T-helper 2 cell (primary cell): ENCODE measurements around the gene CEP85.

ENCODE experiments used
- DNase-seq, 5 experiments: peaks; one replicate each; pipeline versions ENCODE4 v3.0.0 to v3.0.0-alpha.2; 2012 to 2022
- total RNA-seq, 2 donors: gene quantifications; one replicate each; lab custom pipeline; 2026; lab: John Stamatoyannopoulos, UW

Gene CEP85
- total RNA-seq: 33.7 to 38.7 reads per million in 2 donors

DNA sequence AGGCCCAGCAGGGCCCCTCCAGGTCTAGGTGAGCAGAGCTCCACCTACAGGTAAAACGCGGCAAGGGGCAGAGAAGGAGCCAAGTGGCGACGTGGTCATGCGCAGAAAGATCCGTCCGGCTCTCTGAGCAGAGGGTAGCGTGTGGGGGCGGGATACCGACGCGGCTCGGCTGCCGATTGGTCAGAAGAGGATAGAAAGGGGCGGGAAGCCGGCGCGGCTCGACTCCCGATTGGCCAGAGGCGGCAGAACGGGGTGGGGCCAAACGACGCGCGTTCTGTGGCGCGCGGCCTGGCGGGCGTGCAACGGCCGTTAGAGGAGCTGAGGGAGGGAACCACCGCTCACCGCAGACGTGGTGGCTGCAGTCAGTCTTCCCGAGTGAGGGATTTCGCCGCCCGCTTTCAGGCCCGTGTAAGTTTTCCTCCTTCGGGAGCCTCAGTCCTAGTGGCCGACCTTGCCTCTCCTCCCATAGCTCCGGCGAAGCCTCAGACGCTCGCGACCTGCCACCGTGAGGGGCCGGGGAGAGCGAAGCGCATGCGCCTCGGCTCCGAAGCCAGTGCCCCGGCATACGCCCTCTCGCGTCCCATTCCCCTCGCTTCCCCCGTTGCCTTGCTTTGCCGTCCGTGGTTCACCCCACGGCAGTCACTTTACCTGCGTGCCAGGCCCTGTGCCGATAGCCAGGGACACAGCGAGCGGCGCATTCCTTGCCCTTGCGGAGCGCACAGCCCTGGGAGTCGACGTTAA lies at the start of gene CEP85:
Gene CEP85, plus strand, starts transcription at position 298 of the 741 bp plus-strand sequence. CDS start 5,584 bp downstream, outside the sequence.
- DNase-seq: peak; percentile 94 to 98 (median 97)

GRCh38 chr1:26184883-26185282 lies 49.1 kb upstream of the CEP85 start:
- no peak for DNase-seq

GRCh38 chr1:26187882-26188281 lies 46.1 kb upstream of the CEP85 start:
- no peak for DNase-seq

GRCh38 chr1:26188477-26188876 lies 45.5 kb upstream of the CEP85 start:
- DNase-seq: no peak

DNA sequence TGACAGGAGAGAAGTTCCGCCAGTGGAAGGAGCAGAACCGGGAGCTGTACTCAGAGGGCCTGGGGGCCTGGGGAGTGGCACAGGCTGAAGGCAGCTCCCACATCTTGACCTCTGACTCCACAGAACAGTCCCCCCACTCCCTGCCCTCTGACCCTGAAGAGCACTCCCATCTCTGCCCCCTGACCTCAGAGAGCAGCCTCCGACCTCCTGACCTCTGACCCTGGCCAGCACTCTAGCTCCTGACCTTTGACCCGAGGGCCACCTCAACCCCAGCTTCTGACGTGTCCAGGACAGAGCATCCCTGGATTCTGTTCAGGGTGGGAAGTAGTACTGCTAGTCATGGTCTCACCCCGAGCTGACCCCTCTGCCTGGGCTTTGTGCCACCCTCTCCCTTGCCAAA lies 44.7 kb upstream of the CEP85 start:
- DNase-seq: no peak

DNA sequence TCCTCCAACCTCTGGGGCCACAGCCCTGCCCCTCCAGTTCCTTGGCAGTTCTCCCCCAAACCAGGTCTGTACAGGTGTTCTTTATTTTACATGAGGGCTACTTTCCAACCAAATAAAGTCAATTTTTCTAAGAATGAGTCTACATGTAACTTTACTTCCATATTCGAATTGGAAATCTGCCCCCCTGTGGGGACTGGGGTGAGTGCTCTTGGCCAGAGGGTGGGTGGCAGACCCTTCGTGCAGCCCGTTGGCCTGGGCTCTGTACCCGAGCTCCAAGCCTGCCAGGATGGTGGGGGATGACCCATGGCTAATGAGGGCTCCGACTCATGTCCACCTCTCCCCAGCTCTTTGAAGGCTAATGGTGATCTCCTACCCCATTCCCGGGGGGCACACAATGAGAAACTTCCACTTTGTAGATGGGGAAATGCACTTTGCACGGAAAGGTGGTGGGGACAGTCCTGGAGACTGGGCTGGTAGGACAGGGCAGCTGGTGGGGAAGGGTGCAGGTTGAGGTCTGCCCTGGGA lies 44.2 kb upstream of the CEP85 start:
- no peak for DNase-seq

- DNase-seq: peak in 1 of 5 experiments; percentile 18
These were observed 43.5 kb upstream of the CEP85 start, which contains the start of gene CATSPER4 for GRCh38 chr1:26190373-26190987. TSS of gene CATSPER4 (plus strand) at chr1:26190602. CDS start at chr1:26190628, 26 bp downstream.

DNA sequence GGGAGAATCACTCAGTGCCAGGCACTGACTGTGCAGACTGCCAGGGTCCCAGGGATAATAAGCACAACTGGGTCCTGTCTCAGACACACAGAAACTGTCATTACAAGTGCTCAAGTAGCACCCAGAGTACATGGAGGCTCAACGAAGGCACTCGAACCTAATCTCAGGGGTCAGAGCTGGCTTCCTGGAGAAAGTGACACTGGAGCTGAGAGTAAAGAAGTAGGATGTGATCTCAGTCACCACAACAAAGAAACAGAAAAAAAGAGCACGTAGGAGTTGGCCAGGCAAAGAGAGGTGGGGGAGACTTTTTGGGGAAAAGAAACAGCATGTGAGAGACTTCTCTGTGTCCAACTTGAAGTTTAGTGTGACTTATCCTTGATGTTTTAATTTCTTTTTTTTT lies 42.3 kb upstream of the CEP85 start:
- DNase-seq: peak in 1 of 5 experiments; percentile 22

- DNase-seq: no peak
These were observed 38.2 kb upstream of the CEP85 start for GRCh38 chr1:26195805-26196204.

DNA sequence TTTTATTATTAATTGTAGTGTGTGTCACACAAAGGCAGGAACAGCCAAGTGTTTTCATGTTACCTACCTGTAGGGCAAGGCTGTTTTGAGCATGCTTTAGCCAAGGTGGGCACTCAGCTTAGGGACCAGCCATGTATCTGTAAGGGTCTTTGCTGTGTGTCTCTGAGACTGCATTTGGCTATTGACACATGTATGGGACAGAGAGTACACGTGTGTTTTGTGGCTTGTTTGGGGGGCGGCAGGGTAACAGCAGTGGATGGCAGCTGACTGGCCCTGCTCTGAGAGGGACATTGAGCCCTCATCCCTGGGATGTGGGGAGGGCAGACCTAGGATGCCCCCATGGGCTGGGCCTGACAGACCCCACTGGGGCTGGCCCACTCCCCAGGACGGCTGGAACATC lies 36.7 kb upstream of the CEP85 start:
- DNase-seq: no peak

DNA sequence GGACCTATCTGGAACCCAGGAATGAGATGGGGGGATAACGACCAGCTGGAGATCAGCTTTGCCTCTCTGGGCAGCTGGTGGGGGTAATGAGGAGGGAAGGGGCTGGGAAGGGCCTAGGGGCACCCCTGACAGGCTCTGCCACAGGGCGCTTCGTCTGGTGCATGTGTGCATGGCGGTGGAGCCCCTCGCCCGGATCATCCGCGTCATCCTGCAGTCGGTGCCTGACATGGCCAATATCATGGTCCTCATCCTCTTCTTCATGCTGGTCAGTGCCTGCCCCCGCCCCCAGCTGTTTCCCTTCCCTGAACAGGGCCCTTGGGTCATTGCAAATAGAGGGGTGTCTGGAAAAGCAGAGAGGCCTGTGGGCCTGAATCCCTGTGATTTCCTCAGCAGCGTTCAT lies 36.2 kb upstream of the CEP85 start:
- DNase-seq: no peak

DNA sequence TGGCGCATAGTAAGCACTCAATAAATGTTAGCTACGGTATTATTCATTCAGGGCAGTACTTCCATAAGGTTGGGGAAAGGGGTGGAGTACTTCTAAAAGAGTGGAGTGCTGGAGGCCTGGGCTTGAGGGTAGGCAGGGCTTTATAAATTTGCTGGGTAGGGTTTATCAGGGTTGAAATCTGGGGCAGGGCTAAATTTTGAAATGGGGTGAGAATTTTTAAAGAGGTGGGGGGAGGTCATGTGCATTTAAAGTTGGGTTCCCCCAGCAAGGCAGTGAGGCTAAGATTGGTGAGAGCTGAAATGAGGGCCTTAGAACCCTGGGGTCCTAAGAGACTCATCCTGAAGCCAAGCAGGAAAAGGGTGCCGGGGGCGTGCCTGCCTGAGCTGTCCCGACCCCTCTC lies 33.6 kb upstream of the CEP85 start:
- no peak for DNase-seq

- no peak for DNase-seq
These were observed 30.2 kb upstream of the CEP85 start for GRCh38 chr1:26203642-26204318.

- DNase-seq: no peak
These were observed 23.7 kb upstream of the CEP85 start for GRCh38 chr1:26210147-26210870.

DNA sequence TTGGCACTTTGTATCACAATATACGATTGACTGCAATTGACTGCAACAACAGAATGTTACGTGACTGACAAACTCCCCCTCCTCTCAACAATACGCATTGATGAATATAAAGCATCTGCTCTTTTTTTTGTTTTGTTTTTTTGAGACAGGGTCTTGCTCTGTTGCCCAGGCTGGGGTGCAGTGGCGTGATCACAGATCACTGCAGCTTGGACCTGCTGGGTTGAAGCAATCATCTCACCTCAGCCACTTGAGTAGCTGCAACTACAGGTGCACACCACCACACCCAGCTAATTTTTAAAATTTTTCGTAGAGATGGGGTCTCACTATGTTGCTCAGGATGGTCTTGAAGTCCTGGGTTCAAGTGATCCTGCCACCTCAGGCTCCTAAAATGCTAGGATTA lies 21.3 kb upstream of the CEP85 start:
- no peak for DNase-seq

DNA sequence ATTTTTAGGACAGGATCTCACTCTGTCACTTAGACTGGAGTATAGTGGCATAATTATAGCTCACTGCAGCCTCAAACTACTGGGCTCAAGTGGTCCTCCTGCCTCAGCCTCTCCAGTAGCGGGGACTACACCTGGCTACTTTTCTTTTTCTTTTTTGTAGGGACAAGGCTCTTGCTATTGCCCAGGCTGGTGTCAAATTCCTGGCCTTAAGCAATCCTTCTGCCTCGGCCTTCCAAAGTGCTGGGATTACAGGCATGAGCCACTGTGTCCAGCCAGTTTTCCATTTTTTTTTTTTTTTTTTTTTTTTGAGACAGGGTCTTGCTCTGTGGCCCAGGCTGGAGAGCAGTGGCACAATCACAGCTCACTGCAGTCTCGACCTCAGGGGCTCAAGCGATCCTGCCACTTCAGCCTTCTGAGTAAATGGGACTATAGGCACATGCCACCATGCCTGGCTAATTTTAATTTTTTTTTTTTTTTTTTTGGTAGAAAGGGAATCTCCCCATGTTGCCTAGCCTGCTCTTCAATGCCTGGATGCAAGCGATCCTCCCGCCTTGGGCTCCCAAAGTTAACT lies 20.6 kb upstream of the CEP85 start:
- DNase-seq: no peak

- no peak for DNase-seq
These were observed 18.8 kb upstream of the CEP85 start for GRCh38 chr1:26215246-26215645.

- no peak for DNase-seq
These were observed 15.0 kb upstream of the CEP85 start for GRCh38 chr1:26218906-26219494.

GRCh38 chr1:26220199-26220912 lies 13.6 kb upstream of the CEP85 start:
- DNase-seq: no peak

DNA sequence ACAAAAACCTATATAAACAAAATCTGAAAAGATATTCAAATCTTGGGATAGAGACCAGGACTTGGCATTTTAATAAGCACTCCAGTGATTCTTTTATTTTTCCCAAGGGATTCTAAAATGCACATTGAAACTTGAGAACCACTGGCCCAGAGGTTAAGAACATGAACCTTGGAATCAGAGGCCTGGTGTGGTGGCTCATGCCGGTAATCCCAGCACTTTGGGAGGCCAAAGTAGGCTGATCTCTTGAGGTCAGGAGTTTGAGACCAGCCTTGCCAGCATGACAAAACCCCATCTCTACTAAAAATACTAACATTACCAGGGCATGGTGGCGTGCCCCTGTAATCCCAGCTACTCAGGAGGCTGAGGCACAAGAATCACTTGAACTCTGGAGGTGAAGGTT lies 12.9 kb upstream of the CEP85 start:
- DNase-seq: no peak

DNA sequence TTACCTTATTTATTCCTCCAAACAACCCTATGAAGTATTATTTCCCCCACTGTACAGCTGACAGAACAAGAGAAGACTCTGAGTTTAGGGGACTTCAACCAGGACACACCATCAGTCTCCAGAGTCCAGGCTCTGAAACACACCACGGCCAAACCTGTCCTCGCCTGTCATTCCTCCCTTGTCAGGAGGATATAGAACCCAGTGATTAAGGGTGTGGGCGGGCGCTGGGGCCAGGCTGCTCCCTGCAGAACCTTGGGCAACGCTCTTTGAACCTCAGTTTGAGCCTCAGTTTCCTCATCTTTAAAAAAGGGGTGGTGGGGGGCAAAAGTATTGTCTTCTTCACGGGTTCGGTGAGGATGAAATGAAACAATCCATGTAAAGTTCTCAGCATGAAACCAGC lies 9.4 kb upstream of the CEP85 start:
- no peak for DNase-seq
